ENCODE measurements around the gene RAP1A.

RAP1A gene

DNA sequence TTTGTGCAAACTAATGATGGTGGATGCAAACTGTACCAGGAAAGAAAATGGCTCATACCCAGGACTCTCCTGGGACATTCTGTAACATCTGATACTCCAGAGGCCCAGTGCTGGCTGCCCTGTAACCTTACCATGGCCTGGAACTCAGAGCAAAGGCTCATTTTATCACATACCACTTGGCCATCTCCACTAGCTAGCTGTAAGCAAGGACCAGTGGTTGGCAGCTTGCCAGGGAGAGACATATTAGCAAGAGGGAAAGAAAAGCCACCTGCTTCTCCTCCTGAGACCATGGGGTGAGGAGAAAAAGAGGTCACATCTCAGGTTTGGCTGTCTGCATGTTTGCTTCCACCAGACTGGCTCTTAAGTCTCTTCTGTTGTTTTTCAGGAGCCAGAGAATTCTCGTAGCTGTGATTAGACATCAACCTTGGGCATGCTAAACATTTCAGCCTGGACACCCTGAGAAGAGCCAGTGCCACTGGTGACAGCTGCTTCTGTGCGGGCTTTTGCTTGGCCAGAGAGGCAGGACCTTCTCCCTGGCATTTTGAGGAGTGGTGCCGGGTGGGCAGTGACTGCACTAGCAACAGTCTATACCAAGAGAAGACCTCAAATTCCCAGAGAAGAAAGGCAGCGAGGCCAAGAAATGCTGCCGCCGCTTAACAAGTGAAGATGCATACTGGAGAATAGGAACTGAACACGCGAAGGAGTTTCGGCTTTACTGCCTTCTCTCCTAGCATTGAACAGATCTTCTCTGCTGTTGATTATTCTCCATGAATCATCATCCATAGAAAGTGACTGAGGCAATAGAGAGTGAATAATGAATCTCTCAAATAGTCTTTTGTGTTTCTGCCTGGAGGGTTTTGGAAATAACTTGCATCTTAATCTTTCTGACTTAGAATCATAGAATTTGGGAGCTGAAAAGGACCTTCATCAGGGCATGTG lies 126.4 kb downstream of the RAP1A start:
- TF ChIP-seq, protein P1, sequence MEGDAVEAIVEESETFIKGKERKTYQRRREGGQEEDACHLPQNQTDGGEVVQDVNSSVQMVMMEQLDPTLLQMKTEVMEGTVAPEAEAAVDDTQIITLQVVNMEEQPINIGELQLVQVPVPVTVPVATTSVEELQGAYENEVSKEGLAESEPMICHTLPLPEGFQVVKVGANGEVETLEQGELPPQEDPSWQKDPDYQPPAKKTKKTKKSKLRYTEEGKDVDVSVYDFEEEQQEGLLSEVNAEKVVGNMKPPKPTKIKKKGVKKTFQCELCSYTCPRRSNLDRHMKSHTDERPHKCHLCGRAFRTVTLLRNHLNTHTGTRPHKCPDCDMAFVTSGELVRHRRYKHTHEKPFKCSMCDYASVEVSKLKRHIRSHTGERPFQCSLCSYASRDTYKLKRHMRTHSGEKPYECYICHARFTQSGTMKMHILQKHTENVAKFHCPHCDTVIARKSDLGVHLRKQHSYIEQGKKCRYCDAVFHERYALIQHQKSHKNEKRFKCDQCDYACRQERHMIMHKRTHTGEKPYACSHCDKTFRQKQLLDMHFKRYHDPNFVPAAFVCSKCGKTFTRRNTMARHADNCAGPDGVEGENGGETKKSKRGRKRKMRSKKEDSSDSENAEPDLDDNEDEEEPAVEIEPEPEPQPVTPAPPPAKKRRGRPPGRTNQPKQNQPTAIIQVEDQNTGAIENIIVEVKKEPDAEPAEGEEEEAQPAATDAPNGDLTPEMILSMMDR (conservative IDR thresholded peaks at IDR 0.05; ENCODE audit: low read depth) = no peak
- POLR2A ChIA-PET (ENCODE audit: low non-redundant PET) = no interaction called here
- CTCF ChIA-PET = interaction anchor here (0.7 to 1.0 kb wide), 2 partner anchors 9 to 299 kb away, joined by 3 to 4 read pairs; no protein-coding TSS in a partner anchor
- H3K27ac ChIP-seq = no peak overlapping the region
- DNase-seq (ENCODE audit: low spot score) = no peak

DNA sequence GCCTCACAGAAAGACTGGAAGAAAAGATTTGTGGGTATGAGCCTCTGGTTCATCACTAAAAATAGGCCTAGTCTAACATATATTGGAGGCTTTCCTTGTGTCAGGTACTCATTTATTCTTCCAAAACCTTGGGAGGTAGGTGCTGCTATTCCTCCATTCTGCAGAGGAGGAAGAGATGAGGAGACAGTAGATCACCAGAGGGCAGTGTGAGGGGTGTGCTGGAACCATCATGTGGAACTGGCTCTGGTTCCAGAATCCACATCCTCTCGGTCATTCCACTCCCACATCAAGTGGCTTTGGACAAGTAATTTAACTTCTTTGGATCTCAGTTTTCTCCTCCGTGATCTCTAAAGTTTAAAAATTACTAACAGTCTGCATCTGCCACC lies 127.0 kb downstream of the RAP1A start:
- DNase-seq (ENCODE audit: low spot score) = no peak
- H3K27ac ChIP-seq = no peak overlapping the region
- ChIA-PET CTCF (interaction anchor here (0.7 to 1.1 kb wide), 4 partner anchors 32 to 300 kb away, joined by 3 to 8 read pairs (median 4); no protein-coding TSS in a partner anchor), POLR2A (ENCODE audit: low non-redundant PET) (interaction anchor here (0.6 kb wide), 1 partner anchor 32 kb away, joined by 3 read pairs; no protein-coding TSS in a partner anchor)
- TF ChIP-seq, protein P1 (conservative IDR thresholded peaks at IDR 0.05; ENCODE audit: low read depth) = no peak

- ChIA-PET POLR2A (ENCODE audit: low non-redundant PET) (interaction anchor here (0.6 kb wide), 1 partner anchor 33 kb away, joined by 3 read pairs; no protein-coding TSS in a partner anchor), CTCF (interaction anchor here (0.6 to 1.2 kb wide), 6 partner anchors 11 to 1092 kb away, joined by 3 to 8 read pairs (median 3); no protein-coding TSS in a partner anchor)
- TF ChIP-seq, protein P1 (conservative IDR thresholded peaks at IDR 0.05; ENCODE audit: low read depth) = peak; percentile 57
- H3K27ac ChIP-seq = no peak overlapping the region
- DNase-seq (ENCODE audit: low spot score) = peak; percentile 57
Measured at GRCh38 chr1:111747282-111747734, 127.7 kb downstream of the RAP1A start.

DNA sequence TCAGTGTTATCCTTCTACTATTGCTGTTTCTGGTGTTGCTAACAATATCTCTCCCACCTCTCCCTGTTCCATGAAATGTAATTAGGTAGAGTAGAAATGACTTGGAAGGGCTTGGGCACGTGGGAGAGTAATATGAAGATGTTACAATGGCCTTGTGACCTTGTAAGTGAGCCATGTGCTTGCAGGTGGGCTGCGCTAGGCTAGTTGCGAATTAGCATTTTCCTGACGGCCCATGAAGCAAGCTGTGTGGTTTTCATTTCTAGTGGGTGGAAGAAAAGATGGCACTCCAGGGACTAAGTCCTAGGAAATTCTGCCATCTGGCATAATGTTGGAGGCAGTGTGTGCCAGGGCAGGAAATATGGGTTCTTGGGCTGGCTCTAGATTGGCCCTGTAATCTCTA lies 128.4 kb downstream of the RAP1A start:
- H3K27ac ChIP-seq = no peak overlapping the region
- no peak for DNase-seq (ENCODE audit: low spot score)
- ChIA-PET CTCF (interaction anchor here (0.6 to 1.2 kb wide), 5 partner anchors 11 to 1092 kb away, joined by 3 to 8 read pairs (median 3); no protein-coding TSS in a partner anchor), POLR2A (ENCODE audit: low non-redundant PET) (no interaction called here)
- TF ChIP-seq, protein P1 (conservative IDR thresholded peaks at IDR 0.05; ENCODE audit: low read depth) = no peak

DNA sequence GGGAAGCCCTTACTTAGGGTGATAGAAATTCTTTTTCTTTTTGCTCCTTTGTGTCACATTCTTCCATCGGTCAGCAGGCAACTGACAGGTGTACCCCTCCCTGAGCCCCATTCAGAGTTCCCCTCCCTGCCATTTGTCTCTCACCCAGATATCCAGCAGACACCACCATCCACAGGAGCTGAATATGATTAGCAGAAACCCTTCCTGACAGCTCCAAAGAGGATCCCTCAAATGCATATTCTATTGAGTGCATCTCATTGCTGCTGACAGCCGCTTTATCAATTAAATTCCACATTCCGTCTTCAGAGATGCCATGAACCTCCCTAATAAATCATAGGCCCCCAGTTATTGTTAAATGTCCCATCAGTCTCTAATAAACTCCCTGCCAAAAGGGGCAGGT lies 130.0 kb downstream of the RAP1A start:
- H3K27ac ChIP-seq = no peak overlapping the region
- no peak for DNase-seq (ENCODE audit: low spot score)
- ChIA-PET CTCF (no interaction called here), POLR2A (ENCODE audit: low non-redundant PET) (no interaction called here)
- TF ChIP-seq, protein P1 (conservative IDR thresholded peaks at IDR 0.05; ENCODE audit: low read depth) = no peak

DNA sequence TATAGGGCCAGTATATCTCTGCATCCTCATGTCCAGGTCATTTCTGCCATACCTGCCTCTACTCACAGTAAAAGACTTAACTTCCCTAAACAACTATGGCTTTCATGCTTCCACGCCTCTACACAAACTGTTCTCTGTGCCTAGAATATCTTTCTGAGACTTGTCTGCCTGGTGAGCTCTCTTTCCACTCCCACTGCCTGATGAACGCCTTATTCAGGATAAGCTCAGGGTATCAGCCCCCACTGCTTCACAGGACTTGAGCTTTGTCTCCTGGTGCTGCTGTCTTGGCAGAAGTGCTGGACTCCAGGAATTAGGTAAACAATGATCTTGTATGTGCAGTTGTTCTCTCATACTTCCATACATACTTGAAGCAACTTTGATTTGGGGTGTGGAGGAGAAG lies 131.3 kb downstream of the RAP1A start:
- DNase-seq (ENCODE audit: low spot score) = no peak
- ChIA-PET POLR2A (ENCODE audit: low non-redundant PET) (no interaction called here), CTCF (interaction anchor here (0.6 to 0.8 kb wide), 2 partner anchors 15 to 19 kb away, joined by 4 to 6 read pairs; no protein-coding TSS in a partner anchor)
- no peak overlapping the region for H3K27ac ChIP-seq
- TF ChIP-seq, protein P1 (conservative IDR thresholded peaks at IDR 0.05; ENCODE audit: low read depth) = no peak

All from RWPE1 (cell line).